Fibroblast of skin of right quadriceps (primary cell): ENCODE results near the gene ULK1.

Source experiments
- DNase-seq: peaks from one replicate; pipeline ENCODE4 v3.0.0-alpha.2; 2013

The ULK1 gene

GRCh38 chr12:131909752-131910219, 15.4 kb downstream of the ULK1 start:
- no peak for DNase-seq

DNA sequence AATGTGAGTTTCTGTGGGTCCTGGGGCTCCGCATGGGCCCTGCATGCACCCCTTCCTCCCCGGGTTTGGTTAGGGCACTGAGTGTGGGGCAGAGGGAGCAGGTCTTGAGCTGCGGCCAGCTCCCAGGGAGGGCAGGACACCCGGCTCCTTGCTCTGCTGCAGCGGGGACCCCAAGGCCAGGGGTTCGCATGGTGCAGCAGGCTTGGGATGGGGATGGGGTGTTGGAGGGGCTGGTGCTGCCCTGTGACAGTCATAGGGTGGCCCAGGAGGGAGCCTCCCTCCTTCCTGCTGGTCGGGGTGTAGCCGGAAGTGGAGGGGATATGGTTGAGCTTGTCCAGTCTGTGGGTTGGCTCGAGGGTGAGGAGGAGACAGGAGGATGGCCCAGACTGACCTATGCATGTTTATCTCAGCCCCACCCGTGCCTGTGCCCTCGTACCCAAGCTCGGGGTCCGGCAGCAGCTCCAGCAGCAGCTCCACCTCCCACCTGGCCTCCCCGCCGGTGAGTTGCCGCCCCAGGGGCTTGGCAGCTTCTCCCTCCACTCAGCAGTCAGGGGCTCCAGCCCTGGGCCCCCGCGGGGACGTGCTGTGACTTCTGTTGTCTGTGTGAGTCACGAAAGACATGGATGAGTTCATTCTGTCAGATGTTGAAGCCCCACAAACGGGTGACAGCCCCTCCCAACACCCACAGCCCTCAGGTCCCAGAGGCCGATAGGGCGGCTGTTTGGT, 16.0 kb downstream of the ULK1 start:
- no peak for DNase-seq

GRCh38 chr12:131911028-131911650, 16.7 kb downstream of the ULK1 start:
- no peak for DNase-seq

DNA sequence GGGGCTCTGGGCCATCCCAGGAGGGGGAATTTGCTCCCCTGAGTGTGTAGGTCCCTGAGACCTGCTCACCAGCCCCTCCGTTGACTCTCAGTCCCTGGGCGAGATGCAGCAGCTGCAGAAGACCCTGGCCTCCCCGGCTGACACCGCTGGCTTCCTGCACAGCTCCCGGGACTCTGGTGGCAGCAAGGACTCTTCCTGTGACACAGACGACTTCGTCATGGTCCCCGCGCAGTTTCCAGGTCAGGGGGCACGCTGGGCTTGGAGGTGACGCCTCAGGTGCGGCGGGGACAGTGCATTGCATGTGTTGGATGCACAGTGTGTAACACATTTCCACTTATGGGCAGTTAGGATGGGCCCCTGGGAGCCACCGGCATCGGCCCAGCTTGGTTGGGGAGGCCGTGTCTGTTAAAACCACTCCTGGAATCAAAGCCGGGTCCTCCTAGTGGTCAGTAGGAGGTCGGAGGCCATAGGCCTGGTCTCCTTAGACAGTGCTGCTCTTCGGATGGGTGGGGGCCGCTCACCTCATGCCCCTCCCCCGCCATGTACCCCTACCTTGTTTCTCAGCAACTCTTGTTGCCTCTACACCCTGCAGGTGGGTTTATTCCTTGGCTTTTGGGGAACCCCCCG, 17.5 kb downstream of the ULK1 start:
- DNase-seq: no peak

DNA sequence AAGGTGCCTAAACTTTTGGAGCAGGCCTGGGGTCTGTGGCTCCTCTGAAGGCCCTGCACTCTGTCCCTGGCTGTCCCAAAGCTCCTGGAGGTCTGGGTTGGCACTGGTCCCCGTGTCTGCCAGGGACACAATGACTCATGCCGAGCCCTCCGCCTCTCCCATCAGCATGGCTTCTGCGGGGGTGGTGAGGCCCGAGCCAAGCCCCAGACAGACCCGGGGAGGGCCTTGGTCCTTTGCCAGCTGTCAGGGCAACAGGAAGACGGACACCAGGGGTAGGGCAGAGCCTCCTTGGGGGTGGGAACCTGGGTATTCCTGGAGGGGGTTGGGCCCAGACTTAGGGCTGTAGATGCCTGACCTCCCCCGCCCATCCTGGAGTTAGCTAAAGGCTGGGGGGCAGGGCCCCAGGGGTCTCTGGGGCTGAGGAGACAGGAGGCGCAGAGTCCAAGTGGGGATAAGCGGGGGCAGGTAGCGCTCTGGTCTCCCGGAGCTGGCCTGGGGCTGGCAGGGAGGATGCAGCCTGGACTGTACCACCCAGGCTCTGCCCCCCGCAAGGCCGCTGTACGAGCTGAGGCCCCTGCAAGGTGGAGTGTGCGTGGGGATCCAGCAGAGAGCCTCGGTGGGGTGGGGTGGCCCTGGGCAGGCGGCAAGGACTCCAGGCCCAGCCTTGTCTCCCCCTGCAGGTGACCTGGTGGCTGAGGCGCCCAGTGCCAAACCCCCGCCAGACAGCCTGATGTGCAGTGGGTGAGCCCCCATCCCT, 18.3 kb downstream of the ULK1 start:
- peak; percentile 85 for DNase-seq

- DNase-seq: no peak
Observed at GRCh38 chr12:131913666-131914065, 19.2 kb downstream of the ULK1 start.

- no peak for DNase-seq
Observed at GRCh38 chr12:131914179-131914702, 19.8 kb downstream of the ULK1 start.

GRCh38 chr12:131915000-131915689, 20.7 kb downstream of the ULK1 start:
- no peak for DNase-seq

GRCh38 chr12:131915823-131916222, 21.4 kb downstream of the ULK1 start:
- no peak for DNase-seq

DNA sequence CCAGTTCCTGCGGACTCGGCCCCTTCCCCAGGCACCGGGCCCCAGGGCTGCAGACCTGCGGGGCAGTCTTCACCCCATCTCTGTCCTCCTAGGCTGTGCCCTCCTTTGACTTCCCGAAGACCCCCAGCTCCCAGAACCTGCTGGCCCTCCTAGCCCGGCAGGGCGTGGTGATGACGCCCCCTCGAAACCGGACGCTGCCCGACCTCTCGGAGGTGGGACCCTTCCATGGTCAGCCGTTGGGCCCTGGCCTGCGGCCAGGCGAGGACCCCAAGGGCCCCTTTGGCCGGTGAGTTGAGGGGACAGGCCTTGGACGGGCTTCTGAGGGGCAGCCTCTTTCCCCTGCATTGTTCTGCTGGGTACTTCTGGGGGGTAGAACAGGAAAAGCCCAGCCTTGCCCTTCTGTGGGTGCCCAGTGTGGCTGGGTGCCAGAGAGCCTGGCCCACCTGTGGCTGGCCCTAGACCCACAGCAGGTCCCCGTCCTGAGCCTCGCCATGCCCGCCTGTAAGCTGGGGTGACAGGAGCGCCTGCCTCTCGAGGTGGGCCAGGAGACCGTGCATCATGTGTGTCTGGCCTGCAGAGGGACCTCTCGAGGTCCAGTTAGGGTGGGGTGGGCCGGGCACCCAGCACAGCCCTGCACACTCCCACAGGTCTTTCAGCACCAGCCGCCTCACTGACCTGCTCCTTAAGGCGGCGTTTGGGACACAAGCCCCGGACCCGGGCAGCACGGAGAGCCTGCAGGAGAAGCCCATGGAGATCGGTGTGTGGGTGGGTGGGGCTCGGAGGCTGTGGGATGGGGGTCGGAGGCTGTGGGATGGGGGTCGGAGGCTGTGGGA, 22.1 kb downstream of the ULK1 start:
- no peak for DNase-seq

DNA sequence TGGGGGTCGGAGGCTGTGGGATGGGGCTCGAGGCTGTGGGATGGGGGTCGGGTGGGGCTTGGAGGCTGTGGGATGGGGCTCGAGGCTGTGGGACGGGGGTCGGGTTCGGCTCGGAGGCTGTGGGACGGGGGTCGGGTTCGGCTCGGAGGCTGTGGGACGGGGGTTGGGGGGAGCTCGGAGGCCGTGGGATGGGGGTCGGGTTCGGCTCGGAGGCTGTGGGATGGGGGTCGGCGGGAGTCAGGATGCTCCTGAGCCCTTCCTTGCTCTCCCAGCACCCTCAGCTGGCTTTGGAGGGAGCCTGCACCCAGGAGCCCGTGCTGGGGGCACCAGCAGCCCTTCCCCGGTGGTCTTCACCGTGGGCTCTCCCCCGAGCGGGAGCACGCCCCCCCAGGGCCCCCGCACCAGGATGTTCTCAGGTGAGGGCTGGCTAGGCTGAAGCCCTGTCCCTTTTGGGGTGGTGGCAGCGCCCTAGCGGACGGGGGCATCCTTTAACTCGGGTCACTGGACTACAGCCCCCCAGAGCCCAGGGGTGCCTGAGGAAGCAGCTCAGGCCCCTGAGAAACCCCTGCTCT, 22.8 kb downstream of the ULK1 start:
- no peak for DNase-seq

DNA sequence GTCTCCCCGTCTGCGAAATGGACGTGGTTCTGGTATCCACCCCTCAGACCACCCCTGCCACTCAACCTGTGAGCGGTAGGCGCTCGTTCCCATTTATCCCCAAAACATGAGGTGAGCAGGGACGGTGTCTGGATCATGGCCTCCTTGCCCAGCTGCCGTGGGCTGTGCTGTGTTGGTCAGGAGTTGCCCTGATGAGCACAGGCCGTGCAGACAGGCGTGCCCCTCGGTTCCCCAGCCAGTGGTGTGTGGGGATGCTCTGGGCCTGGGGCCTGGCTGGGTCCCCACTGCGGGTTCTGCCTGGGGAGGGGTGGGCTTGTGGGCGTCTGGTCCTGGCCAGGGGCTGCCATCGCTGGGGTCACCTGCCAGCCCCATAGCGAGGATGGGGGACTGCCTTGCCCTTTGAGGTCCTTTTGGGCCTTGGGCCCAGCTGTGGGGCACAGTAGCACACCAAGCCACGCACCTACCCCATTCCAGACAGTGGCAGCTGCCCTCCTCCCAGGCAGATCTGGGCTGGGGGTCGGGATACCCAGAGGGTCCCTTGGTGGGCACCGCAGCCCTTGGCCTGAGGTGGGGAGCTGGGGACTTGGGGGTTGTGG, 23.4 kb downstream of the ULK1 start:
- no peak for DNase-seq

DNA sequence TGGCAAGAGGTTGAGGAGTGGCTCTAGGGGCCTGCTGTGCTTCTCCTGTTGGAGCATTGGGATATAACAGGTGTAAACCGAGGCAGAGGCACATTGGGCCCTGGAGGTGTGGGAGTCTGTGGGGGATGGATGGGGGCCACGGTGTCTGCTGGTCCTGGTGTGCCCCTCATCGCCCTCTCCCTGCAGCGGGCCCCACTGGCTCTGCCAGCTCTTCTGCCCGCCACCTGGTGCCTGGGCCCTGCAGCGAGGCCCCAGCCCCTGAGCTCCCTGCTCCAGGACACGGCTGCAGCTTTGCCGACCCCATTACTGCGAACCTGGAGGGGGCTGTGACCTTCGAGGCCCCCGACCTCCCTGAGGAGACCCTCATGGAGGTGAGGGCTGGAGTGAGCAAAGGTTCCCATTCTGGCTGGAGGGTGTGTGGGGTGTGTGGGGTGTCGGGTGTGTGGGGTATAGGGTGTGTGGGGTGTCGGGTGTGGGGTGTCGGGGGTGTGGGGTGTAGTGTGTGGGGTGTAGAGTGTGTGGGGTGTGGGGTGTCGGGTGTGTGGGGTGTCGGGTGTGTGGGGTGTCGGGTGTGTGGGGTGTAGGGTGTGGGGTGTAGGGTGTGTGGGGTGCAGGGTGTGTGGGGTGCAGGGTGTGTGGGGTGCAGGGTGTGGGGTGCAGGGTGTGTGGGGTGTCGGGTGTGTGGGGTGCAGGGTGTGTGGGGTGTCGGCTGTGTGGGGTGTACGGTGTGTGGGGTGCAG, 24.1 kb downstream of the ULK1 start:
- DNase-seq: no peak

DNA sequence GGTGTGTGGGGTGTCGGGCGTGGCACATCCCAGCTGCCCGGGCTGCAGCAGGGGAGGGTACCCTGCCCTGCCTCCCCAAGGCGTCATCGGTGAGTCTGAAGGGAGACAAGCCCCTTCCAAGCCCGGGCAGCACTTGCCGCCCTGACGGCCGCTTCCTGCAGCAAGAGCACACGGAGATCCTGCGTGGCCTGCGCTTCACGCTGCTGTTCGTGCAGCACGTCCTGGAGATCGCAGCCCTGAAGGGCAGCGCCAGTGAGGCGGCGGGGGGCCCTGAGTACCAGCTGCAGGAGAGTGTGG, 24.6 kb downstream of the ULK1 start:
- DNase-seq: no peak

DNA sequence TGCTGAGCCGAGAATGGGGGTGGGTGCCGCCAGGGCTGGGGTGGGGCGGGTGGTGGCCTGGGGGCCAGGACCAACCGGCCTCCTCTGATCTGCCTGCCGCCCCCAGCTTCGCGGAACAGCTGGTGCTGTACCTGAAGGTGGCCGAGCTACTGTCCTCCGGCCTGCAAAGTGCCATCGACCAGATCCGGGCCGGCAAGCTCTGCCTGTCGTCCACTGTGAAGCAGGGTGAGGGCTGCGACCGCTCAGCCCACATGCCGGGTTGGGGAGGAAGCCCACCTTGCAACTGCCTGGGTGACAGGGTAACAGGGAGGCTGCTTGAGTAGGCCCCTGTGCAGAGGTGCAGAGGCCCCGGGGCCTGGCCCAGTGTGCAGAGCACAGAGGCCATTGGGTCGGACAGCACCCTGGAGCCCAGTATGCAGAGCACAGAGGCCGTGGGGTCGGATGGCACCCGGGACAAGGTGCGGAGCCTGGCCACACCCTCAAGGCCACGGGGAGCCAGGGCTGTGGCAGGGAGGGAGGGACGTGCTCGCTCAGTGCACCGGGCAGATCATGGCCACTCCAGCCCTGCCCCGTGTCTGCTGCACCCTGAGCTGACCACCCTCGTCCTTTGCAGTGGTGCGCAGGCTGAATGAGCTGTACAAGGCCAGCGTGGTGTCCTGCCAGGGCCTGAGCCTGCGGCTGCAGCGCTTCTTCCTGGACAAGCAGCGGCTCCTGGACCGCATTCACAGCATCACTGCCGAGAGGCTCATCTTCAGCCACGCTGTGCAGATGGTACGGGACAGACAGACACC, 25.1 kb downstream of the ULK1 start:
- DNase-seq: no peak

GRCh38 chr12:131920157-131920508, 25.7 kb downstream of the ULK1 start:
- no peak for DNase-seq

DNA sequence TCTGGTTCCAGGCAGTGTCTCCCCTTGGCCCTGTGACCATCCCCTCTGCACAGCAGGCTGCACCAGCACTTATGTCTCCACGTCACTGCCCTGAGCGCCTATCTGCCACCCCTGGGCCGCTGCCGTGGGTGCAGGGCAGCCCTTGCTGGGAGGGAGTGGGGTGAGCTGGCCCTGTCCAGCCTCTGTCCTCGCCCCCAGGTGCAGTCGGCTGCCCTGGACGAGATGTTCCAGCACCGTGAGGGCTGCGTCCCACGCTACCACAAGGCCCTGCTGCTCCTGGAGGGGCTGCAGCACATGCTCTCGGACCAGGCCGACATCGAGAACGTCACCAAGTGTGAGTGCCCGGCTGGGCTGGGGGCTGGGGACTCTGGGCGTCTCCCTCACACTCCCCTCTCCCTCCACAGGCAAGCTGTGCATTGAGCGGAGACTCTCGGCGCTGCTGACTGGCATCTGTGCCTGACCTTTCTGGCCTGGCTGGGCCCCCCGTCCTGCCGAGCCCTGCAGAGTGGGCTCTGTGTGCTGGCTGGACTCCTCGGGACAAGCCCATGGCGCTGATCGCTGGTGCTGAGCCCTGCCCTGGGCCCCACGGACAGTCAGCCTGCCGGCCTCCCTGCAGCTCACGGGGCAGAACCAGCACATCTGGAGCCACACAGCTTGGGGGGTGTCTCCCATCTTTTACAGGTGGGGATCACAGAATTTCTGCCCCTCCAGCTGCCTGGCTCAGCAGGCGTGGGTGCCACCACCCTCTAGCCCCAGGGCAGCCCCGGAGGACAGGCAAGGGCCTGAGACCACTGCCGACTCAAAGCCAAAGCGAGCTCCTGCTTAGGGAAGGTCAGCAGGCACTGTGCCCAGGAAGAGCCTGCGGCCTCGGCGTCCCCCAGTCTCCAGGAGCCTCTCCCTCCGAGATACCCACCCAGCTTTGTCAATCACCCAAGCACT, 26.7 kb downstream of the ULK1 start:
- no peak for DNase-seq
